ENCODE results near the gene NOXRED1. TPM values are rescaled to one million over a fixed set of nuclear protein-coding genes. Genes with fewer than 3 reads are reported as not detected.

NOXRED1 gene
- polyA plus RNA-seq, 4 donors = 1.6 to 3.5 (median 2.6) TPM

- no peak for DNase-seq (ENCODE audit: low read depth in 4 of 4, low spot score in 3 of 4)
Measured at GRCh38 chr14:77409131-77409533, 14.2 kb downstream of the NOXRED1 start.

DNA sequence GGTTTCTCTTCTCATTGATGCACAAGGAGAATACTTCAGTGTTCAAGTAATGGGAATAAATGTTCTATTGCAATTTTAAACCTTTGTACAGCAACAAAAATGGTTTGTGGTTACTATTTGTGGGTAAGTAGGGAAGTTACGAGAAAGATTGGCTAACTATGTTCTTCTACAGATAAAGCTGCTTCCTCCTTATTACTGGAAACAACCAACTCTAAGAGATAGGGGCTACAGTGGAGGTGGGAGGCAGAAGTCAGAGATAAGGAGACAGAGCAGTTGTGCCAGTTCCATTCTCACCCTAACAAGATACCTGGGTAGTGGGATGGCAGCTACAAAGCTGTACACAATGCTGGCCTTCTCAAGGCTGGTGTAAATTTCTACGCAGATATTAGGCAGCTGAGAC is 16.2 kb downstream of the NOXRED1 start:
- DNase-seq (ENCODE audit: low read depth in 4 of 4, low spot score in 3 of 4) = no peak

DNA sequence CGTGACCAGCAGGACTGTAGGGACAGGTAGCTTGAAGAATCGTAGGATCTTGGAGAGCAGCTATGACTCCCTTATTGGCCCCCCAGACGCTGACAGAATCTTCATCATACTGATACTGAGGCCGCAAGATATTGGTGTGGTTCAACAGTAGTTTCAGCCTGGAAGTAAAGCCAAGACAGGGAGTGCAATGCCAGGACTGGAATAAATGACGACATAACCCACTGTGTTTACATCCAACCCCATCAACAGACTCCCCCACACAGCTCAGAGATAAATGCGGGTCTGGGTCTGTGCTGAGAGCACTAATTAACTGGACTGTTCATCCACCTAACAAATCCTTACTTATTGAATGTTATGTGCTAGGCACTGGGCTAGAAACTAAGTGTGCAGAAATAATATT is 16.6 kb downstream of the NOXRED1 start:
- no peak for DNase-seq (ENCODE audit: low read depth in 4 of 4, low spot score in 3 of 4)

DNA sequence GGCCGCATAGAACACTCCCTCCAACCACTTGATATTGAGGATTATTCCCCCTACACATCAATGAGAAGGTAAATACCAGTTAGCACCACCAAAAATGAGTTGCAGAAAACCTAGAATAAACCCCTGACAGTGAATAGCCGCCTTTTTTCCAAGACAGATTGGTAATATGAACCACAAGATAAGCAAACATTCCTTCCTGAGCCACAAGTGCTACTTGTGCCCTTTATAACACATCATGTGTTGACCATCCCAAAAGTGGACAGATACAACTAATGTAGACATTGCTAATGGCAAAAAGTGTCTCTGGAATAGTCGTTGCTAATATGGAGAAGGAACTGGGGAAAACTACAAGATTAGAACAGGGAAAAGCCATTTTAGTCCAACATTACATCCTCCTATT is 17.2 kb downstream of the NOXRED1 start:
- DNase-seq (ENCODE audit: low read depth in 4 of 4, low spot score in 3 of 4) = no peak

GRCh38 chr14:77403768-77404167 is 19.6 kb downstream of the NOXRED1 start:
- no peak for DNase-seq (ENCODE audit: low read depth in 4 of 4, low spot score in 3 of 4)

- DNase-seq (ENCODE audit: low read depth in 4 of 4, low spot score in 3 of 4) = no peak
Measured at GRCh38 chr14:77400216-77400615, 23.1 kb downstream of the NOXRED1 start.

DNA sequence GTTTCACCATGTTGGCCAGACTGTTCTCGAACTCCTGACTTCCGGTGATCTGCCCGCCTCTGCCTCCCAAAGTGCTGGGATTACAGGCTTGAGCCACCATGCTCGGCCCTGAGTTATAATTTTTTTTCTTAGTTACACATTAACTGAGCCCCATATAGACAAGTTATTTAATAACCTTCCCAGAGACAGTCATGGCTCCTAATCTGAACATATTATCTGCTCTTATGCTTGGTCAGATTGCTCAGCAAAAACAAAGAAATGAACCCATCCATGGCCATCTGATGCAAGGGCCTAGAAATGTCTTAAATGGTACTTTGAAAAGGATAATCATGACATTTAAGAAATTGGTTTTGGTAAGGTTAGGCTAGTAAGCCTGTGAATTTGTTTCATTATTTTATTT is 33.1 kb downstream of the NOXRED1 start:
- no peak for DNase-seq (ENCODE audit: low read depth in 4 of 4, low spot score in 3 of 4)

- DNase-seq (ENCODE audit: low read depth in 4 of 4, low spot score in 3 of 4) = no peak
Measured at GRCh38 chr14:77378701-77379100, 44.6 kb downstream of the NOXRED1 start.

DNA sequence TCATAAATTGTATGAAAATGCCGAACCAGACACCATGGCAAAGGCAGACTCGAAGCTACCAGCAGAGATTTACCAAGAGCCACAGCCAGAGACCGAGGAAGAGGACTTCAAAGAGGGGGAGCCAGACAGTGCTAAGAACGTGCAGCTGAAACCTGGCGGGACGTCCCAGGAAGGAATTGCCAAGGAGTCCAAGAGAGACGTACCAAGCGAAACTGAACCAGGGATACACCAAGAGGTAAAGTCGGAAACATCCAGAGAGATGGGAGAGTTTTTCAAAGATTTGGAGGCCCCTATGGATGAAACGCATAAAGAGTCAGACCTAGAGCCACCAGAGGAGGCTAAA is 45.9 kb downstream of the NOXRED1 start:
- DNase-seq (ENCODE audit: low read depth in 4 of 4, low spot score in 3 of 4) = no peak

DNA sequence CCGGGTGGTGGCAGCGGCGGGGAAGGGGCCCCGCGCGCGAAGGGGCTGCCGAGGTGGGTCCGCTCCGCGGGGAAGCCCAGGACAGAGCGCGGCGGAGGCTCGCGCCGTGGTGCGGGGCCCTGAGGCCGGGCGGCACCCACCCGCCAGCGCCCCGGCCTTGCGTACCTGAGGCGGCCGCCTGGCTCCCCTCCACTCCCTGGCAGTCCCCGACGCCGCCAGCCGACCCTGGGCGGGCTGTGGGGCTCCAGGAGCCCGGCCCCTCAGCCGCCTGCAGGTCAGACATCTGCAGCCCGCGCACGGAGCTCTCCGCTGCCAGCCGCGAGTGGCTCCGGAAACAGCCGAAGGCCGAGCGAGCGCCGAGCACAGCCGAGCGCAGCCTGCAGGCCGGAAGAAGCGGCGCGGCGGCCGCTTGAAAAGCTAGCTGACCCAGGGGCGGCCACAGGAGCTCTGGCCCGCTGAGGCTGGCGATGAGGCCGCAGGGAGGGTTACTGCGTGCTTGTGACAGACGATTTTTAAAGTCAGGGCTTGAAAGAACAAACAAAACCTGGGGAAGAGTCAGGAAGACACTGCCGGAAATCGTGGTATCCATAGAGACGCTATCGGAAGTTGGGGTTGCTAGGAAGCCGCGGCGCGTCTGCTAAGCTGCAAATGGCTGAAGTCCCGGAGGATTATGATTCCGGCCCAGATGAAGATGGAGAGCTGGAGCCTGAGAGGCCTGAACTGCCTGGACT is 46.4 kb downstream of the NOXRED1 start, which contains the start of the genes SAMD15 and TMED8:
Gene SAMD15 (plus strand): TSS at position 609 of the 731 bp plus-strand sequence. CDS start 40 bp downstream, at position 649.
Gene TMED8 (minus strand): TSS at position 324 of the 731 bp plus-strand sequence. CDS start 41 bp downstream, at position 283.
- DNase-seq (ENCODE audit: low read depth in 4 of 4, low spot score in 3 of 4) = peak; percentile 73 to 80 (median 74)

DNA sequence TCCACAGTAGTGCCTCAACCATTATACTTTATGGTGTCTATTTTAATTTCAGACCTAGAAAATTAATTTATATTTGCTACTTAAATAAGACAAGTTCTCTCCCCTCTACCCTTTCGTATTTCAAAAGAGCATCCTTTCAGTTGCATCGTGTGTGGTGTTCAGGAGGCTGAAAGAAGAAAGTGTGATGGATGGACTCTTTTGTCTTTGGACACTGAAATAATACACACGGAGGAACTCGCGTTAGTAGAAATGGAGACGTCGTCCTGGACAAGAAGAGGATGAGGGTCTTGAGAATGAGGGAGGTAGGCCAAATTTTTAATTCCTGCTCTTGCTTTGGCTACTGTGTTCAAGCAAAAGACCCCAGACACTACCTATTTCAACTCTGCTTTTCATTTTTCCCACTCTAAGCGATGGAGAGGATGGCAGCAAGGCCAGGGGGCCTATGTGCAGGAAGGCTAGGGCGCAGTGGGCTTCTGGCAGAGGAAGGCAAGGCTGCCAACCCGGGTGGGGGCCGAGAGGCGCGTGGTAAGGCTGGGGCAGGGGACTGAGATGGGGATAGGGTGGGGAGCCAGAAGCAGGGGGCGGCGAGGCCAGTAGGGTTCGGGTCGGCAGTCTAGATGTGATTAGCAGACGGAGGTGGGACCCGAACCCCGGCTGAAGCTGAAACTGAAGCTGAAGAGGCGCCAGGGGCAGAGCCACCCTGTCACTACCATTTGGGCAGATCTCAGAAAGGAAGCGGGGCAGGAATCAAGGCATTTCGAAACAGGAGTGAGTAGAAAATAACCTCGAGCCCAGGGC is 47.2 kb downstream of the NOXRED1 start:
- DNase-seq (ENCODE audit: low read depth in 4 of 4, low spot score in 3 of 4) = peak in 1 of 4 donors; percentile 26

DNA sequence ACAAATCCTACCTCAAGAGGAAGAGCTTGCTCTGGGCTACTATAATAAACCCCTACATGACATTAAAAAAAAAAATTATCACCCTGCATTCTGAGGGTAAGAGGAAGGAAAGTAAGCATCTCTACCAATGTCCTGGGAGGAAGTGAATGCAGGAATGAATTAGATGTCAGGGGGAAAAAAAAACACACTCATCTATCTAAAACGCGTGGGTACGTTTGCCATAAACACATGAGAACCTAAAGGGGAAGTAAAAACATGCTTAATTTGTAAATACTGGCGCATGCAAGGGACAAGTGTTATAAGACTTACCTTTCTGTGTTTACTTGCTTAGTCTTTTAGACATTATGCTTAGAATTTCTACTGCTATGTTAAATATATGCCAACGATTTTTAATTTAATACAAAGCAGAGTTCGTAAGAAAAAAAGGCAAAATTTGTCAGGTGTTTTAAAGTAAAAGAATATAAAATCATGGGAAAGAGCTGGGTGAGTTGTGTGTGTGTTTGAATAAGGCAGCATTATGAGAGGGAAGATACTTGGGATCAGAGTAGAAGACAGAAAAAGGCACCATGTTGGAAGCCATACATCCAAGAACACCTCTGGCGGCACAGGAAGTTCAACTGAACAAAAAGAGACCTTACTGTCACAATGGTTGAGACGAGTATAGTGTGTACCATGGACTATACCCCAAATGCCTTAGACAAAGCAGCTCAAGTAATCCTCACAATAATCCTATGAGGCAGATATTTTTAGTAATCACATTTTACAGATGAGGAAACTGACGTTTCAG is 48.0 kb downstream of the NOXRED1 start:
- no peak for DNase-seq (ENCODE audit: low read depth in 4 of 4, low spot score in 3 of 4)

GRCh38 chr14:77372304-77372841 is 51.0 kb downstream of the NOXRED1 start:
- no peak for DNase-seq (ENCODE audit: low read depth in 4 of 4, low spot score in 3 of 4)

- DNase-seq (ENCODE audit: low read depth in 4 of 4, low spot score in 3 of 4) = no peak
Measured at GRCh38 chr14:77369285-77369684, 54.0 kb downstream of the NOXRED1 start.

GRCh38 chr14:77364146-77364545 is 59.2 kb downstream of the NOXRED1 start:
- no peak for DNase-seq (ENCODE audit: low read depth in 4 of 4, low spot score in 3 of 4)

- no peak for DNase-seq (ENCODE audit: low read depth in 4 of 4, low spot score in 3 of 4)
Measured at GRCh38 chr14:77359626-77360025, 63.7 kb downstream of the NOXRED1 start.

DNA sequence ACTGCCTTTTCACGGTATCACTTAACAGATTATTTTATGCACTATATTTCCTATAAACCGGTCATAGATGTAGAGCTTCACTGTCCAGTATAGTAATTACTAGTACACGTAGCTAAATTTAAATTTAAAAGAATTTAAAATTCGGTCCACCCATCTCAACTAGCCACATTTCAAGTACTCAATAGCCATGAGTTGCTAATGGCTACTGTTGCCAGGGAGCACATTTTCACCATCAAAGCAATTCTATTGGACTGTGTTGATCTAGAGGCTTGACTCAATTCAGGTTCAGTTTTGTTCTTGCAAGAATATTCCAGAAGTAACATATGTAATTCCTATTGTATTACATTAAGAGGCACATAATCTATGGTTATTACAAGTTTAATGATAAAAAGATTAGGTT is 66.4 kb downstream of the NOXRED1 start:
- no peak for DNase-seq (ENCODE audit: low read depth in 4 of 4, low spot score in 3 of 4)

DNA sequence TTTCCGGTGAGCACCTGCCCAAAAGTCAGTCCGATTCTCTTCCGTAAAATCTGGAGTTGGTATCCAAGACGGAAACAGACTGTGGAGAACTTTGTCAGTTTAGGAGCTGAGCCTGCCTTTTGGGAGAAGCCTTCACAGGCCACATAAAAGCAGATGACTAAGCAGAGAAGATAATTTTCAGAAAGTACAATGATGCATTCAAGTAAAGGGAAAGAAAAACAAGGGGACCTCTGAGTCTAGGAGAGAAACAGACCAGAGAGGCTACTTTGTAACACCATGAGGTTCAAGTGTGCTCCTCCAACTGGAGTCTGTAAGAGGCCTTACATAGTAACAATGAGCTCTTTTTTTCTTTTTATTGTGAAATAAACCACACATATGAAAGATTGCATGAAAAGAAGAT is 67.5 kb downstream of the NOXRED1 start:
- DNase-seq (ENCODE audit: low read depth in 4 of 4, low spot score in 3 of 4) = no peak

DNA sequence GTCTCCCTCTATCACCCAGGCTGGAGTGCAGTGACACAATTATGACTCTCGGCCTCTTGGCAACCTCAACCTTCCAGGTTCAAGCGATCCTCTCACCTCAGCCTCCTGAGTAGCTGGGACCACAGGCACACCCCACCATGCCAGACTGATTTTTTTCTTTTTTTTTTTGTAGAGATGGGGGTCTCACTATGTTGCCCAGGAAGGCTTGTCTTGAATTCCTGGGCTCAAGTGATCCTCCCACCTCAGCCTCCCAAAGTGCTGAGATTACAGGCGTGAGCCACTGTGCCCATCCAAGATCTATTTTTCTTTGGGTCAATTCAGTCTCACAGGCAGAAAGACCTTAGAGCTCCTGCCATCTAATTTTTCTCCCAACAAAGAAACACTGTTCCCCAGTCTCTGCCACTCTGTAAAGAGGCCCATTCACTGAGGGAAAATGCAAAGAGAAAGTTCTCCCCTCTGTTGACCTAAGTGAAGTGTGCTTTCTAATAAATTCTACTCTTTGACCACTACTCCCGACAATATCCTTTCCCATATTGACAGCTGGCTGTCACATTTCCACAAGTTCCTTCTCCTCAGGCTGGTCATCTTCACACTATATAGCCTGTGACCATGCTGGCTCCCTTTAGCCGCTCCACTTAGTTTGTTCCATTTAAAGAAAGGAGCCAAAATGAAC is 69.7 kb downstream of the NOXRED1 start:
- no peak for DNase-seq (ENCODE audit: low read depth in 4 of 4, low spot score in 3 of 4)

DNA sequence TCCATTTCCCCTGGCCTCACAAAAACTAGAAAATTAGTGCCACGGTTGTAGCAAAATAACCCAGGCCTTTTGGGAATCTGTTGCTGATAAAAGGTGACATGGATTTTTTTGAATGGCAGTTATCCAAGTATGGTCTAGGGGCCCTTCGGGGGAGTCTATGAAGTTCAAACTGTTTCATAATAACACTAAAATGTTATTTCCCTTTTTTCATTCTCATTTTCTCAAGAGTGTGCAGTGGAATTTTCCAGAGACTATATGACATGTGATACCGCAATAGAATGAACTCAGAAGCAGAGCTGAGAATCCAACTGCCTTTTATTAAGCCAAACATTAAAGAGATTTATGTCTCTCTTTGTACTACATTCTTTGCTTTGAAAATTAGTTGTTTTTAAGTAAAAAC is 75.6 kb downstream of the NOXRED1 start:
- peak in 2 of 4 donors; percentile 5 to 20 for DNase-seq (ENCODE audit: low read depth in 4 of 4, low spot score in 3 of 4)

Data from right renal pelvis (tissue), 4 donors.